Measurements from ENCODE around the gene FTCDNL1. TPM values are rescaled to one million over a fixed set of nuclear protein-coding genes. Genes with fewer than 3 reads are reported as not detected.

FTCDNL1 gene
- polyA plus RNA-seq, 1 of the 3 experiments (the other 2 are of a cell fraction) = not detected

DNA sequence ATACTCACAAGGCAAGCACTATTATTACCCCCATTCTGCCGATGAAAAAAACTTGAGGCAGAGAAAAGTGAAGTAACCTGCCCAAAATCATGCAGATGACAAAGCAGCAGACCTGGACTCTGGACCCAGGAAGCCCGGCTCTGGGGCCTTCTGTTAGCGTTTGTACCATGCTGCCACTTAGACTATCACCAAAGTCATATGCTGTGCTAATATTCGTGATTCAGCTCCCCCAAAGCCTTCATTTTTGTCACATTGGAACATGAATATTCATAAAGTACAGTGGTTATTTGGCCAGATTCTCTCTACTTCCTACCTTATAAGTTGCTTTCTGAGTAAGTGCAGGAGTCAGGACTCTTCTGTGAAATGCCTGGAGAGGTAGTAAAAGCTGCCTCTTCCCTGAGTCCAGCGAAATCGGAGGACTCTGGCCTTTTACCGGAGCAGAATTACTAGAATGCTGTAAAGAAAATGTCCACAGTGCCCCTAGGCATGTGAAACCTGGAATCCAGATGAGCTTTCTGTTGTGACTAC lies 86.7 kb downstream of the FTCDNL1 start:
- Histone ChIP-seq H3K79me2 (ENCODE audit: insufficient read depth) (no peaks in the 10 kb centered on the region), H3K4me3 (ENCODE audit: low read depth in 2 of 2, low read length in 1 of 2) (no peak overlapping the region), H3F3A (replicated peaks; ENCODE audit: insufficient read depth) (no peaks in the 10 kb centered on the region), H3K9me2 (no peaks in the 10 kb centered on the region), H3K4me2 (no peak overlapping the region), H4K20me1 (ENCODE audit: insufficient read depth) (no peaks in the 10 kb centered on the region), H3K27me3 (ENCODE audit: insufficient read depth) (0 out of 2 replicates have a peak, but pooled peaks cover 8% of the 10 kb centered on the region), H2AFZ (ENCODE audit: low read depth) (no peak overlapping the region), H3K9me3 (no peaks in the 10 kb centered on the region), H3K36me3 (replicated peaks in 1 of 2; ENCODE audit: control insufficient read depth in 1 of 2, insufficient read depth in 2 of 2, low read length in 1 of 2) (no peaks in the 10 kb centered on the region), H3K9ac (no peak overlapping the region), H3K4me1 (ENCODE audit: control insufficient read depth in 1 of 2, insufficient read depth in 2 of 2, low read depth in 1 of 2, low read length in 1 of 2) (no peaks in the 10 kb centered on the region), H3K27ac (ENCODE audit: low read depth in 2 of 2, low read length in 1 of 2) (no peak overlapping the region)
- no peak for DNase-seq
- POLR2A ChIA-PET = no interaction called here
- TF ChIP-seq MXI1 (IDR thresholded peaks at IDR 0.05; ENCODE audit: low read depth, low read length) (no peak), GABPA (IDR thresholded peaks at IDR 0.05; ENCODE audit: low read depth) (no peak), RXRA (IDR thresholded peaks at IDR 0.05; ENCODE audit: borderline replicate concordance, low read depth) (no peak), TAF1 (IDR thresholded peaks at IDR 0.05; ENCODE audit: borderline replicate concordance, low read depth, low read length) (no peak), FOSL2 (IDR thresholded peaks at IDR 0.05; ENCODE audit: borderline replicate concordance, low read depth) (no peak), TCF12 (IDR thresholded peaks at IDR 0.05) (no peak), RFX5 (IDR thresholded peaks at IDR 0.05; ENCODE audit: low read length) (no peak), CHD2 (IDR thresholded peaks at IDR 0.05; ENCODE audit: low read length, partially characterized antibody) (no peak), MEF2A (IDR thresholded peaks at IDR 0.05; ENCODE audit: borderline replicate concordance, low read depth) (no peak), JUND (IDR thresholded peaks at IDR 0.05) (no peak)
- TF ChIP-seq, protein P1, sequence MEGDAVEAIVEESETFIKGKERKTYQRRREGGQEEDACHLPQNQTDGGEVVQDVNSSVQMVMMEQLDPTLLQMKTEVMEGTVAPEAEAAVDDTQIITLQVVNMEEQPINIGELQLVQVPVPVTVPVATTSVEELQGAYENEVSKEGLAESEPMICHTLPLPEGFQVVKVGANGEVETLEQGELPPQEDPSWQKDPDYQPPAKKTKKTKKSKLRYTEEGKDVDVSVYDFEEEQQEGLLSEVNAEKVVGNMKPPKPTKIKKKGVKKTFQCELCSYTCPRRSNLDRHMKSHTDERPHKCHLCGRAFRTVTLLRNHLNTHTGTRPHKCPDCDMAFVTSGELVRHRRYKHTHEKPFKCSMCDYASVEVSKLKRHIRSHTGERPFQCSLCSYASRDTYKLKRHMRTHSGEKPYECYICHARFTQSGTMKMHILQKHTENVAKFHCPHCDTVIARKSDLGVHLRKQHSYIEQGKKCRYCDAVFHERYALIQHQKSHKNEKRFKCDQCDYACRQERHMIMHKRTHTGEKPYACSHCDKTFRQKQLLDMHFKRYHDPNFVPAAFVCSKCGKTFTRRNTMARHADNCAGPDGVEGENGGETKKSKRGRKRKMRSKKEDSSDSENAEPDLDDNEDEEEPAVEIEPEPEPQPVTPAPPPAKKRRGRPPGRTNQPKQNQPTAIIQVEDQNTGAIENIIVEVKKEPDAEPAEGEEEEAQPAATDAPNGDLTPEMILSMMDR (IDR thresholded peaks at IDR 0.05) = no peak
- TF ChIP-seq, protein P2, sequence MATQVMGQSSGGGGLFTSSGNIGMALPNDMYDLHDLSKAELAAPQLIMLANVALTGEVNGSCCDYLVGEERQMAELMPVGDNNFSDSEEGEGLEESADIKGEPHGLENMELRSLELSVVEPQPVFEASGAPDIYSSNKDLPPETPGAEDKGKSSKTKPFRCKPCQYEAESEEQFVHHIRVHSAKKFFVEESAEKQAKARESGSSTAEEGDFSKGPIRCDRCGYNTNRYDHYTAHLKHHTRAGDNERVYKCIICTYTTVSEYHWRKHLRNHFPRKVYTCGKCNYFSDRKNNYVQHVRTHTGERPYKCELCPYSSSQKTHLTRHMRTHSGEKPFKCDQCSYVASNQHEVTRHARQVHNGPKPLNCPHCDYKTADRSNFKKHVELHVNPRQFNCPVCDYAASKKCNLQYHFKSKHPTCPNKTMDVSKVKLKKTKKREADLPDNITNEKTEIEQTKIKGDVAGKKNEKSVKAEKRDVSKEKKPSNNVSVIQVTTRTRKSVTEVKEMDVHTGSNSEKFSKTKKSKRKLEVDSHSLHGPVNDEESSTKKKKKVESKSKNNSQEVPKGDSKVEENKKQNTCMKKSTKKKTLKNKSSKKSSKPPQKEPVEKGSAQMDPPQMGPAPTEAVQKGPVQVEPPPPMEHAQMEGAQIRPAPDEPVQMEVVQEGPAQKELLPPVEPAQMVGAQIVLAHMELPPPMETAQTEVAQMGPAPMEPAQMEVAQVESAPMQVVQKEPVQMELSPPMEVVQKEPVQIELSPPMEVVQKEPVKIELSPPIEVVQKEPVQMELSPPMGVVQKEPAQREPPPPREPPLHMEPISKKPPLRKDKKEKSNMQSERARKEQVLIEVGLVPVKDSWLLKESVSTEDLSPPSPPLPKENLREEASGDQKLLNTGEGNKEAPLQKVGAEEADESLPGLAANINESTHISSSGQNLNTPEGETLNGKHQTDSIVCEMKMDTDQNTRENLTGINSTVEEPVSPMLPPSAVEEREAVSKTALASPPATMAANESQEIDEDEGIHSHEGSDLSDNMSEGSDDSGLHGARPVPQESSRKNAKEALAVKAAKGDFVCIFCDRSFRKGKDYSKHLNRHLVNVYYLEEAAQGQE (IDR thresholded peaks at IDR 0.05; ENCODE audit: low read depth, low read length) = no peak
- TF ChIP-seq, protein P3, sequence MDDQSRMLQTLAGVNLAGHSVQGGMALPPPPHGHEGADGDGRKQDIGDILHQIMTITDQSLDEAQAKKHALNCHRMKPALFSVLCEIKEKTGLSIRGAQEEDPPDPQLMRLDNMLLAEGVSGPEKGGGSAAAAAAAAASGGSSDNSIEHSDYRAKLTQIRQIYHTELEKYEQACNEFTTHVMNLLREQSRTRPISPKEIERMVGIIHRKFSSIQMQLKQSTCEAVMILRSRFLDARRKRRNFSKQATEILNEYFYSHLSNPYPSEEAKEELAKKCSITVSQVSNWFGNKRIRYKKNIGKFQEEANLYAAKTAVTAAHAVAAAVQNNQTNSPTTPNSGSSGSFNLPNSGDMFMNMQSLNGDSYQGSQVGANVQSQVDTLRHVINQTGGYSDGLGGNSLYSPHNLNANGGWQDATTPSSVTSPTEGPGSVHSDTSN (IDR thresholded peaks at IDR 0.05) = no peak
- TF ChIP-seq, protein P4, sequence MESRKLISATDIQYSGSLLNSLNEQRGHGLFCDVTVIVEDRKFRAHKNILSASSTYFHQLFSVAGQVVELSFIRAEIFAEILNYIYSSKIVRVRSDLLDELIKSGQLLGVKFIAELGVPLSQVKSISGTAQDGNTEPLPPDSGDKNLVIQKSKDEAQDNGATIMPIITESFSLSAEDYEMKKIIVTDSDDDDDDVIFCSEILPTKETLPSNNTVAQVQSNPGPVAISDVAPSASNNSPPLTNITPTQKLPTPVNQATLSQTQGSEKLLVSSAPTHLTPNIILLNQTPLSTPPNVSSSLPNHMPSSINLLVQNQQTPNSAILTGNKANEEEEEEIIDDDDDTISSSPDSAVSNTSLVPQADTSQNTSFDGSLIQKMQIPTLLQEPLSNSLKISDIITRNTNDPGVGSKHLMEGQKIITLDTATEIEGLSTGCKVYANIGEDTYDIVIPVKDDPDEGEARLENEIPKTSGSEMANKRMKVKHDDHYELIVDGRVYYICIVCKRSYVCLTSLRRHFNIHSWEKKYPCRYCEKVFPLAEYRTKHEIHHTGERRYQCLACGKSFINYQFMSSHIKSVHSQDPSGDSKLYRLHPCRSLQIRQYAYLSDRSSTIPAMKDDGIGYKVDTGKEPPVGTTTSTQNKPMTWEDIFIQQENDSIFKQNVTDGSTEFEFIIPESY (IDR thresholded peaks at IDR 0.05; ENCODE audit: borderline replicate concordance, low read depth) = no peak
- 16% methylated on average over 7 of the region's 7 CpGs for WGBS (ENCODE audit: low lambda C conversion rate)
- CTCF ChIA-PET = interaction anchor here (0.9 kb wide), 2 partner anchors 24 to 25 kb away, joined by 3 read pairs; no protein-coding TSS in a partner anchor

Measured in SK-N-SH (cell line).